ENCODE results near the gene SOX13. TPM values are rescaled to one million over a fixed set of nuclear protein-coding genes. Genes with fewer than 3 reads are reported as not detected.

Gene SOX13
- polyA plus RNA-seq, 1 donor (not counting 4 experiments of a cell fraction or from before 2014, with no cell fraction given): 4.9 TPM

DNA sequence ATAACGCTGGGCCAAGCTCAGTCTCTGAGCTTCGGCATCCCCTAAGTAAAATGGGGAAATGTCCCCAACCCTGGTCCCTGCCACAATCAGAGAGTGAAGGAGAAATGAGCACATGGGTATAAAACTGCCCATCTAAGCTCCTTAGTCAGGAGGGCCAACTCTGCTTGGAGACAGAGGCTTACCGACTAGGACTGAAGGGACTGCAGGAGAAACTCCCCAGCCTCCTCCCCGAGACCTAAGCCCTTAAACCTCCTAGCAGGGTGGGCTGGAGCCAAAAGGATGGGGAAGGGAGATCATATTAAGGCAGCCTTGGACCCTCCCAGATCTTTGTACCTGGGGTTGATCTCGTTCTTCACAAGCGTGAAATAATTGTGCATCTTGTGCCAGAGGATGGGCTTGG is 73.4 kb downstream of the SOX13 start:
- H3K4me1 ChIP-seq (ENCODE audit: control insufficient read depth, extremely low read depth, insufficient read depth, low read length): peaks cover 10% of the 10 kb centered on the region
- no peak overlapping the region for H3K9ac ChIP-seq (ENCODE audit: control insufficient read depth, extremely low read depth, insufficient read depth, low read length)
- H4K20me1 ChIP-seq (ENCODE audit: control insufficient read depth, extremely low read depth, insufficient read depth, low read length): no peaks in the 10 kb centered on the region
- dilution Hi-C loops (cut with MboI; ENCODE audit: extremely low pct_ligation_motif_present, low sequenced_read_pairs): loop anchor here (25.0 kb wide), 1 partner anchor 284 kb away; the partner anchor contains the start of gene SNRPE
- H3K79me2 ChIP-seq (ENCODE audit: control insufficient read depth, insufficient read depth, low read length): no peaks in the 10 kb centered on the region
- H3K9me1 ChIP-seq (ENCODE audit: control insufficient read depth, extremely low read depth, insufficient read depth, low read length): no peaks in the 10 kb centered on the region
- no peak for DNase-seq (ENCODE audit: low read depth, low spot score)
- H2AFZ ChIP-seq (ENCODE audit: control insufficient read depth, low read length): no peak overlapping the region
- no peak overlapping the region for H3K27ac ChIP-seq (ENCODE audit: control insufficient read depth, insufficient read depth, low read length)
- no peaks in the 10 kb centered on the region for H3K27me3 ChIP-seq (ENCODE audit: control insufficient read depth, extremely low read depth, insufficient read depth, low read length)
- H3K36me3 ChIP-seq (ENCODE audit: control insufficient read depth in 2 of 2, extremely low read depth in 1 of 2, insufficient read depth in 2 of 2, low read length in 2 of 2): no peaks in the 10 kb centered on the region
- H3K4me2 ChIP-seq (ENCODE audit: control insufficient read depth, extremely low read depth, insufficient read depth, low read depth, low read length): no peak overlapping the region
- H3K9me3 ChIP-seq (ENCODE audit: control insufficient read depth, low read depth, low read length): no peaks in the 10 kb centered on the region
- no peak for TF ChIP-seq EZH2 (IDR thresholded peaks at IDR 0.05; ENCODE audit: low read length)
- TF ChIP-seq, protein P1, sequence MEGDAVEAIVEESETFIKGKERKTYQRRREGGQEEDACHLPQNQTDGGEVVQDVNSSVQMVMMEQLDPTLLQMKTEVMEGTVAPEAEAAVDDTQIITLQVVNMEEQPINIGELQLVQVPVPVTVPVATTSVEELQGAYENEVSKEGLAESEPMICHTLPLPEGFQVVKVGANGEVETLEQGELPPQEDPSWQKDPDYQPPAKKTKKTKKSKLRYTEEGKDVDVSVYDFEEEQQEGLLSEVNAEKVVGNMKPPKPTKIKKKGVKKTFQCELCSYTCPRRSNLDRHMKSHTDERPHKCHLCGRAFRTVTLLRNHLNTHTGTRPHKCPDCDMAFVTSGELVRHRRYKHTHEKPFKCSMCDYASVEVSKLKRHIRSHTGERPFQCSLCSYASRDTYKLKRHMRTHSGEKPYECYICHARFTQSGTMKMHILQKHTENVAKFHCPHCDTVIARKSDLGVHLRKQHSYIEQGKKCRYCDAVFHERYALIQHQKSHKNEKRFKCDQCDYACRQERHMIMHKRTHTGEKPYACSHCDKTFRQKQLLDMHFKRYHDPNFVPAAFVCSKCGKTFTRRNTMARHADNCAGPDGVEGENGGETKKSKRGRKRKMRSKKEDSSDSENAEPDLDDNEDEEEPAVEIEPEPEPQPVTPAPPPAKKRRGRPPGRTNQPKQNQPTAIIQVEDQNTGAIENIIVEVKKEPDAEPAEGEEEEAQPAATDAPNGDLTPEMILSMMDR (optimal IDR thresholded peaks at IDR 0.05 in 1 of 3, IDR thresholded peaks at IDR 0.05 in 1 of 3, conservative IDR thresholded peaks at IDR 0.05 in 1 of 3; ENCODE audit: extremely low read depth in 1 of 3, insufficient read depth in 2 of 3, low read length in 3 of 3): no peak
- no peak for FAIRE-seq
- no peak overlapping the region for H3K4me3 ChIP-seq (ENCODE audit: control insufficient read depth in 2 of 3, extremely low read depth in 1 of 3, insufficient read depth in 2 of 3, low read depth in 1 of 3, low read length in 3 of 3)

DNA sequence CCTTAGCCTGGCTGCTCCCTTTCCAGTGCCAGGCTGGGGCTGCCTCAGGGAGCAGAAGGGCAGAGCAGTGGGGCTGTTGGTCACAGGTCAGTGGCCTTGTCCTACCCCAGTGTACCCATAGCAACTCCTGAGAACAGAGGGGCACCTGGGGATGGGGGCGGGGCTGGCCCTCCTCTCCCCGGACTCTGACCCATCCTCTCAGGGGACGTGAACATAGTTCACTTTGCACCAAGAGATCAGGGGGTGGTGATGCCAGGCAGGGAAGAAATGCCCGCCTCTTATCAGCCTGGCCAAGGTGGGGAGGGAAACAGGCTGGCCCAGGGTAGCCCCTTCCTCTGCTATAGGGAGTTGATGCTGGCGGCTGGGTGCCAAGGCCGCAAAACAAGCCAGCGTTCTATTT is 74.0 kb downstream of the SOX13 start:
- TF ChIP-seq EZH2 (IDR thresholded peaks at IDR 0.05; ENCODE audit: low read length): no peak
- TF ChIP-seq, protein P1 (optimal IDR thresholded peaks at IDR 0.05 in 1 of 3, IDR thresholded peaks at IDR 0.05 in 1 of 3, conservative IDR thresholded peaks at IDR 0.05 in 1 of 3; ENCODE audit: extremely low read depth in 1 of 3, insufficient read depth in 2 of 3, low read length in 3 of 3): no peak
- no peak overlapping the region for H3K4me2 ChIP-seq (ENCODE audit: control insufficient read depth, extremely low read depth, insufficient read depth, low read depth, low read length)
- peaks cover 13% of the 10 kb centered on the region for H3K4me1 ChIP-seq (ENCODE audit: control insufficient read depth, extremely low read depth, insufficient read depth, low read length)
- H3K4me3 ChIP-seq (ENCODE audit: control insufficient read depth in 2 of 3, extremely low read depth in 1 of 3, insufficient read depth in 2 of 3, low read depth in 1 of 3, low read length in 3 of 3): no peak overlapping the region
- H3K27ac ChIP-seq (ENCODE audit: control insufficient read depth, insufficient read depth, low read length): no peak overlapping the region
- H3K79me2 ChIP-seq (ENCODE audit: control insufficient read depth, insufficient read depth, low read length): no peaks in the 10 kb centered on the region
- dilution Hi-C loops (cut with MboI; ENCODE audit: extremely low pct_ligation_motif_present, low sequenced_read_pairs): loop anchor here (25.0 kb wide), 1 partner anchor 285 kb away; the partner anchor contains the start of gene SNRPE
- H3K36me3 ChIP-seq (ENCODE audit: control insufficient read depth in 2 of 2, extremely low read depth in 1 of 2, insufficient read depth in 2 of 2, low read length in 2 of 2): no peaks in the 10 kb centered on the region
- no peak for DNase-seq (ENCODE audit: low read depth, low spot score)
- no peak overlapping the region for H3K9ac ChIP-seq (ENCODE audit: control insufficient read depth, extremely low read depth, insufficient read depth, low read length)
- no peaks in the 10 kb centered on the region for H3K9me3 ChIP-seq (ENCODE audit: control insufficient read depth, low read depth, low read length)
- H3K27me3 ChIP-seq (ENCODE audit: control insufficient read depth, extremely low read depth, insufficient read depth, low read length): no peaks in the 10 kb centered on the region
- FAIRE-seq: no peak
- H2AFZ ChIP-seq (ENCODE audit: control insufficient read depth, low read length): no peak overlapping the region
- no peaks in the 10 kb centered on the region for H4K20me1 ChIP-seq (ENCODE audit: control insufficient read depth, extremely low read depth, insufficient read depth, low read length)
- H3K9me1 ChIP-seq (ENCODE audit: control insufficient read depth, extremely low read depth, insufficient read depth, low read length): no peaks in the 10 kb centered on the region
